ENCODE measurements around the gene CEACAM18. TPM values are rescaled to one million over a fixed set of nuclear protein-coding genes. Genes with fewer than 3 reads are reported as not detected.

CEACAM18 gene
- total and polyA plus RNA-seq, 10 of the 15 experiments (the other 5 are each of a cell fraction or from before 2014, with no cell fraction given), result not detected

GRCh38 chr19:51514866-51515481 lies 36.6 kb downstream of the CEACAM18 start:
- POLR2A ChIA-PET, result no interaction called here
- RAD21 ChIA-PET (ENCODE audit: unreplicated experiment), result interaction anchor here (1.0 to 3.2 kb wide), 4 partner anchors 43 to 146 kb away, joined by 3 to 16 read pairs (median 4); no protein-coding TSS in a partner anchor
- Histone ChIP-seq H2AFZ (ENCODE audit: control insufficient read depth, low read depth, low read length) (no peak overlapping the region), H3K4me3 (no peak overlapping the region), H3K9ac (ENCODE audit: control insufficient read depth, insufficient read depth, low read length) (no peak overlapping the region), H3K4me1 (ENCODE audit: control insufficient read depth, insufficient read depth, low read length) (no peaks in the 10 kb centered on the region), H3K79me2 (ENCODE audit: control insufficient read depth, insufficient read depth, low read length) (no peaks in the 10 kb centered on the region), H3K4me2 (ENCODE audit: control insufficient read depth, insufficient read depth) (no peak overlapping the region), H3K9me3 (replicated peaks; ENCODE audit: control insufficient read depth, insufficient read depth, low read length) (no peaks in the 10 kb centered on the region), H4K20me1 (ENCODE audit: control insufficient read depth, insufficient read depth) (no peaks in the 10 kb centered on the region), H3K27ac (ENCODE audit: control insufficient read depth, insufficient read depth) (no peak overlapping the region), H3K27me3 (replicated peaks in 1 of 2; ENCODE audit: control insufficient read depth in 2 of 2, insufficient read depth in 2 of 2, low read length in 1 of 2) (peaks cover 0 to 7% of the 10 kb centered on the region in 2 experiments; a peak in 1 of 4 replicates), H3K36me3 (ENCODE audit: control insufficient read depth in 2 of 2, insufficient read depth in 2 of 2, low read length in 1 of 2) (no peaks in the 10 kb centered on the region)
- in situ Hi-C loops (cut with MboI), result no loop called here
- DNase-seq (ENCODE audit: low read depth, low spot score) (peak; percentile 31), FAIRE-seq (peak; percentile 84), ATAC-seq (peak; percentile 76)
- intact Hi-C loops (cut with micrococcal nuclease; ENCODE audit: unreplicated experiment), result loop anchor here (5.0 kb wide), 3 partner anchors 43 to 142 kb away; no protein-coding TSS in a partner anchor
- SMC1A ChIA-PET (ENCODE audit: uncharacterized antibody, unreplicated experiment), result interaction anchor here (0.8 to 4.7 kb wide), 9 partner anchors 17 to 143 kb away, joined by 3 to 43 read pairs (median 4); partner anchors contain the start of gene SIGLEC6
- BruUV-seq (replicated peaks), result no TSS peak
- WGBS (ENCODE audit: insufficient coverage, insufficient replicate concordance, low lambda C conversion rate, missing lambda C conversion rate), result 0% methylated on average over 3 of the region's 3 CpGs
- CTCF ChIA-PET, result interaction anchor here (0.6 to 8.0 kb wide), 29 partner anchors 10 to 1274 kb away, joined by 3 to 111 read pairs (median 5); partner anchors contain the start of genes CEACAM18 and SIGLEC6
- peak; percentile 69 for TF ChIP-seq NR2F1 (conservative IDR thresholded peaks at IDR 0.05)
- TF ChIP-seq EZH2 (IDR thresholded peaks at IDR 0.05; ENCODE audit: borderline replicate concordance, control insufficient read depth, low read depth, low read length), result no peak
- TF ChIP-seq CTCF (IDR thresholded peaks at IDR 0.05 in 2 of 3, conservative IDR thresholded peaks at IDR 0.05 in 1 of 3; ENCODE audit: control insufficient read depth in 2 of 3, extremely low read depth in 1 of 3, insufficient read depth in 1 of 3, low read depth in 3 of 3, low read length in 3 of 3), result peak; percentile 72 to 84 (median 75)
- no peak for TF ChIP-seq ZBTB4 (CRISPR knock-in tag; IDR thresholded peaks at IDR 0.05)
- TF ChIP-seq JUNB (IDR thresholded peaks at IDR 0.05), result no peak
- TF ChIP-seq RUNX3 (IDR thresholded peaks at IDR 0.05; ENCODE audit: low read length), result peak; percentile 53
- TF ChIP-seq RAD21 (IDR thresholded peaks at IDR 0.05; ENCODE audit: insufficient read depth, low read depth, low read length), result peak; percentile 58
- TF ChIP-seq MLLT1 (IDR thresholded peaks at IDR 0.05), result no peak
- no peak for TF ChIP-seq SUPT20H (IDR thresholded peaks at IDR 0.05; ENCODE audit: borderline replicate concordance, control insufficient read depth, low read depth, low read length)
- TF ChIP-seq CEBPB (IDR thresholded peaks at IDR 0.05; ENCODE audit: borderline replicate concordance in 1 of 2, low read depth in 2 of 2, low read length in 2 of 2), result no peak
- TF ChIP-seq SREBF1 (IDR thresholded peaks at IDR 0.05; ENCODE audit: low read length), result no peak
- no peak for TF ChIP-seq FOXK2 (IDR thresholded peaks at IDR 0.05)
- TF ChIP-seq SMC3 (IDR thresholded peaks at IDR 0.05; ENCODE audit: borderline replicate concordance, low read length), result peak; percentile 70; the same call in 1 of the 2 replicates
- TF ChIP-seq RB1 (IDR thresholded peaks at IDR 0.05; ENCODE audit: borderline replicate concordance), result peak; percentile 38; the same call in 1 of the 2 replicates

Data from GM12878 (cell line).